ENCODE results near the gene OR2Z1.
"Not testable (repeated sequence)": the region's sequence is repeated elsewhere in the genome, so short reads cannot be mapped to it uniquely, and the experiment has no call there.

The OR2Z1 gene

DNA sequence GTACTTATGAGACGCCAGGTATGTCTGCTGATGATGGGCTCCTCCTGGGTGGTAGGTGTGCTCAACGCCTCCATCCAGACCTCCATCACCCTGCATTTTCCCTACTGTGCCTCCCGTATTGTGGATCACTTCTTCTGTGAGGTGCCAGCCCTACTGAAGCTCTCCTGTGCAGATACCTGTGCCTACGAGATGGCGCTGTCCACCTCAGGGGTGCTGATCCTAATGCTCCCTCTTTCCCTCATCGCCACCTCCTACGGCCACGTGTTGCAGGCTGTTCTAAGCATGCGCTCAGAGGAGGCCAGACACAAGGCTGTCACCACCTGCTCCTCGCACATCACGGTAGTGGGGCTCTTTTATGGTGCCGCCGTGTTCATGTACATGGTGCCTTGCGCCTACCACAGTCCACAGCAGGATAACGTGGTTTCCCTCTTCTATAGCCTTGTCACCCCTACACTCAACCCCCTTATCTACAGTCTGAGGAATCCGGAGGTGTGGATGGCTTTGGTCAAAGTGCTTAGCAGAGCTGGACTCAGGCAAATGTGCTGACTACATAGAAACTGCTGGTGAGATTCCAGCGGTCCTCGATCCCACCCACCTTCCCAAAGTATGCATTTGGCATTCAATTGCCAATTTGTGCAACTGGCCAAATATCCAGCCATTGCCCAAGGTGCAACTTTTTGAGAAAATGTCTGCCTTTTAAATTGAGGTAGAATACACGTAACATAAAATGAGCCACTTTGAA, 10.2 kb downstream of the OR2Z1 start:
- TF ChIP-seq CTCF (IDR thresholded peaks at IDR 0.05; ENCODE audit: low read depth, low read length, missing control alignments), result no peak
- no peak for DNase-seq (ENCODE audit: low read depth)
- no peak overlapping the region for H3K4me3 ChIP-seq (ENCODE audit: low read depth, low read length)

- H3K4me3 ChIP-seq (ENCODE audit: low read depth, low read length), result no peak overlapping the region
- no peak for DNase-seq (ENCODE audit: low read depth)
- TF ChIP-seq CTCF (IDR thresholded peaks at IDR 0.05; ENCODE audit: low read depth, low read length, missing control alignments), result no peak
These were observed 16.9 kb downstream of the OR2Z1 start for GRCh38 chr19:8738377-8738776.

GRCh38 chr19:8739291-8740065, 18.0 kb downstream of the OR2Z1 start:
- not testable (repeated sequence) for H3K4me3 ChIP-seq (ENCODE audit: low read depth, low read length); DNase-seq (ENCODE audit: low read depth)

DNA sequence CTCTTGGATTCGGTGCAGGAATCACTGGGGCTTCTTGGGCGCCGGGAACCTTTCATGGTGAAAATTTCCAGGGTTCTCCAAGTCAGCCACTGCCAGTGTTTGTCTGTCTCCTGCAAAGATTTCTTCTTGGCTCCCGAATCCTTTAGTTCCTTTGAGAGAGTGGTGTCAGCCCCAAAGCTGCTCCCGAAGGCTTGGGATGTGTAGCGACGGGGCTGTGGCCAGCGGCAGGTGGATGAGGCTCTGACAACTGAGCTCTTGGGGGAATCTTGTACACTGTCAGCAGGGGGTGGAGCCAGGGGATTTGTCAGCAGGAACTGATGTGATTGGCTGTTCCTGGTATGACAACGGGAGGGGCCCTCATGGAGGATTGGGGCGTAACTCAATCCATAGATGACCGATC, 45.8 kb downstream of the OR2Z1 start:
- not testable (repeated sequence) for H3K4me3 ChIP-seq (ENCODE audit: low read depth, low read length); DNase-seq (ENCODE audit: low read depth)

DNA sequence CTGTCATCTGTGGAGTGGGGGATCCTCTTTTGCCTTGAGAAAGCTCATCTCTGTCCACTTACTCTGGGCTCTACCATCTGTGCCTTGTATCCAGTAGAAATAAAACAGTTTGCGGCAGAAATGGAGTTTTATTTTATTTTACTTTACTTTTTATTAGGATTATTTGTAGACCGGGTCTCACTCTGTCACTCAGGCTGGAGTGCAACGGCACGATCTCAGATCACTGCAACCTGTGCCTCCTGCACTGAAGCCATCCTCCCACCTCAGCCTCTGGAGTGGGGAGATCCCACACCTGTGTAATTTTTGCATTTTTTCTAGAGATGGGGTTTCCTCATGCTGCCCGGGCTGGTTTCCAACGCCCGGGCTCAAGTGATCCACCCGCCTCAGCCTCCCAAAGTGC, 47.8 kb downstream of the OR2Z1 start:
- not testable (repeated sequence) for DNase-seq (ENCODE audit: low read depth); H3K4me3 ChIP-seq (ENCODE audit: low read depth, low read length)

DNA sequence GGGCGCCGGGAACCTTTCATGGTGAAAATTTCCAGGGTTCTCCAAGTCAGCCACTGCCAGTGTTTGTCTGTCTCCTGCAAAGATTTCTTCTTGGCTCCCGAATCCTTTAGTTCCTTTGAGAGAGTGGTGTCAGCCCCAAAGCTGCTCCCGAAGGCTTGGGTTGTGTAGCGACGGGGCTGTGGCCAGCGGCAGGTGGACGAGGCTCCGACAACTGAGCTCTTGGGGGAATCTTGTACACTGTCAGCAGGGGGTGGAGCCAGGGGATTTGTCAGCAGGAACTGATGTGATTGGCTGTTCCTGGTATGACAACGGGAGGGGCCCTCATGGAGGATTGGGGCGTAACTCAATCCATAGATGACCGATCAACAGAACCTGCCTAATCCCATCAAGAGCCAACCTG, 52.2 kb downstream of the OR2Z1 start:
- DNase-seq (ENCODE audit: low read depth), result not testable (repeated sequence)

More for the DNA sequence above, 52.2 kb downstream of the OR2Z1 start:
- not testable (repeated sequence) for H3K4me3 ChIP-seq (ENCODE audit: low read depth, low read length)
